LNCAP (cell line): ENCODE results near the gene ATP2A3.

Experiments
- CTCF ChIP-seq: fragments of 450-650 bp; IDR thresholded peaks from 2 replicates; pipeline ENCODE4 v1.5.1; 2017; ENCODE audit warnings: mild to moderate bottlenecking

The ATP2A3 gene

GRCh38 chr17:3916825-3917224 is 47.4 kb downstream of the ATP2A3 start:
- TF ChIP-seq CTCF = no peak

GRCh38 chr17:3915995-3916696 is 48.1 kb downstream of the ATP2A3 start, which contains the start of gene P2RX1:
Gene P2RX1, minus strand, starts transcription at chr17:3916465. Its CDS starts 240 bp downstream, at chr17:3916225.
- TF ChIP-seq CTCF = no peak

GRCh38 chr17:3915581-3915994 is 48.6 kb downstream of the ATP2A3 start:
- no peak for TF ChIP-seq CTCF

- no peak for TF ChIP-seq CTCF
These were observed 49.9 kb downstream of the ATP2A3 start for GRCh38 chr17:3914312-3914670.

- TF ChIP-seq CTCF = peak; percentile 98
These were observed 50.5 kb downstream of the ATP2A3 start for GRCh38 chr17:3913531-3914311.

- TF ChIP-seq CTCF = no peak
These were observed 51.4 kb downstream of the ATP2A3 start for GRCh38 chr17:3912827-3913226.

GRCh38 chr17:3911271-3912053 is 52.8 kb downstream of the ATP2A3 start:
- no peak for TF ChIP-seq CTCF
